ENCODE results near the gene SERPINE2. TPM values are rescaled to one million over a fixed set of nuclear protein-coding genes. Genes with fewer than 3 reads are reported as not detected.

Gene SERPINE2
- total and polyA plus RNA-seq, 7 donors: 2.1 to 20.8 (median 2.7) TPM

DNA sequence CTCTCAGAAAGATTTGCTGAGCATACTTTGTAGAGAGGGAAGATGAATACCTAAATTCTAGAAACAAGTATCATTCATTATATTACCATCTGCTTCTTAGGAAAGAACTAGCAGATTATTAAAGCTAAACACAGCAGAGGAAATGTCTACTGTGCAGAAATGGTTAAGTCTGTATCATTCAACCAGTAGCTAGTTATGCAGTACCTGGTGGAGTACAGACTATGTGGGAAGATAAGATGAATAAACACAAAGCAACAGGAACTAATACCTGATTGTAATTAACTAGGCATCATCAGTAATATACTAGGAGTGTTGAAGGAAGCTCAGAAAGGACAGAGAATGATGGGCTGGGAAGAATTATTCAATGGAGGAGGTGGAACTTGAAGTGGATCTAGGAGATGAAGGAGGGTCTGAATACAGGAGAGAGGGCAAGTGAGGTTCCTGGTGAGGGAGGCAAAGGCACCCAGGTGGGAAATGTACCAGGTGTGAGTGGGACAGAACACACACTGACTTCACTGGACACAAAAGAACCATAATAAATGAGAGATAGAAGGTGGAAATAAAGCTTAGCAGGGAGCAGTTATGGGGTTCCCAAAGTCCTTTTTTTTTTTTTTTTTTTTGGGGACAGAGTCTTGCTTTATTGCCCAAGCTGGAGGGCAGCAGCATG, 103.5 kb downstream of the SERPINE2 start:
- no peaks in the 10 kb centered on the region for H3K36me3 ChIP-seq (ENCODE audit: insufficient read depth in 1 of 2, low read depth in 1 of 2)
- TF ChIP-seq, protein P1, sequence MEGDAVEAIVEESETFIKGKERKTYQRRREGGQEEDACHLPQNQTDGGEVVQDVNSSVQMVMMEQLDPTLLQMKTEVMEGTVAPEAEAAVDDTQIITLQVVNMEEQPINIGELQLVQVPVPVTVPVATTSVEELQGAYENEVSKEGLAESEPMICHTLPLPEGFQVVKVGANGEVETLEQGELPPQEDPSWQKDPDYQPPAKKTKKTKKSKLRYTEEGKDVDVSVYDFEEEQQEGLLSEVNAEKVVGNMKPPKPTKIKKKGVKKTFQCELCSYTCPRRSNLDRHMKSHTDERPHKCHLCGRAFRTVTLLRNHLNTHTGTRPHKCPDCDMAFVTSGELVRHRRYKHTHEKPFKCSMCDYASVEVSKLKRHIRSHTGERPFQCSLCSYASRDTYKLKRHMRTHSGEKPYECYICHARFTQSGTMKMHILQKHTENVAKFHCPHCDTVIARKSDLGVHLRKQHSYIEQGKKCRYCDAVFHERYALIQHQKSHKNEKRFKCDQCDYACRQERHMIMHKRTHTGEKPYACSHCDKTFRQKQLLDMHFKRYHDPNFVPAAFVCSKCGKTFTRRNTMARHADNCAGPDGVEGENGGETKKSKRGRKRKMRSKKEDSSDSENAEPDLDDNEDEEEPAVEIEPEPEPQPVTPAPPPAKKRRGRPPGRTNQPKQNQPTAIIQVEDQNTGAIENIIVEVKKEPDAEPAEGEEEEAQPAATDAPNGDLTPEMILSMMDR (IDR thresholded peaks at IDR 0.05): no peak
- H3K9me3 ChIP-seq: no peaks in the 10 kb centered on the region
- no peak overlapping the region for H3K27ac ChIP-seq
- peaks cover 75% of the 10 kb centered on the region for H3K4me1 ChIP-seq
- no peak overlapping the region for H3K4me3 ChIP-seq
- DNase-seq (no peak), ATAC-seq (no peak)
- intact Hi-C loops (cut with DNase I): no loop called here
- no peaks in the 10 kb centered on the region for H3K27me3 ChIP-seq (ENCODE audit: insufficient read depth in 3 of 3, low read length in 2 of 3)

DNA sequence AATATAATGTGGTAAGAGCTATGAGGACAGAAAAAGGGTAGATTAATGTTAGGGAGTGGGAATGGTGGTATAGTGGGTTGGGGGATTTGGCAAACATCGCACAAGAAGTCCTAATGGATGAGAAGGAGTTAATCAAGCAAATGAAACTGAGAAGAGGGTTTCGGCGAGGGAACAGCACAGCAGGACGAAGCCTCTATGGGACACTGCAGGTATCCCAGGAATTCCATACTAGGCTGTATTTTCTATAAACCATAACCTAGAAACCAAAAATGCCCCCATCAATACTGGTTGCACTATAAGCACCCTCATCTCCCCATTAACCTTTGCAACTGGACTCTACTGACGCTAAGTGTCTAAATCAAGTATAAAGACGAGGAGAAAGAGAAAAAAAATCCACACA, 104.2 kb downstream of the SERPINE2 start:
- no peak for ATAC-seq
- H3K4me1 ChIP-seq: peaks cover 82% of the 10 kb centered on the region
- H3K9me3 ChIP-seq: no peaks in the 10 kb centered on the region
- H3K36me3 ChIP-seq (ENCODE audit: insufficient read depth in 1 of 2, low read depth in 1 of 2): no peaks in the 10 kb centered on the region
- TF ChIP-seq, protein P1 (IDR thresholded peaks at IDR 0.05): no peak
- no peak overlapping the region for H3K27ac ChIP-seq
- no peak overlapping the region for H3K4me3 ChIP-seq
- 52 to 74% (median 53%) methylated on average over 6 of the region's 6 CpGs for WGBS, 3 donors
- intact Hi-C loops (cut with DNase I): no loop called here
- no peak for DNase-seq
- H3K27me3 ChIP-seq (ENCODE audit: insufficient read depth in 3 of 3, low read length in 2 of 3): no peaks in the 10 kb centered on the region

DNA sequence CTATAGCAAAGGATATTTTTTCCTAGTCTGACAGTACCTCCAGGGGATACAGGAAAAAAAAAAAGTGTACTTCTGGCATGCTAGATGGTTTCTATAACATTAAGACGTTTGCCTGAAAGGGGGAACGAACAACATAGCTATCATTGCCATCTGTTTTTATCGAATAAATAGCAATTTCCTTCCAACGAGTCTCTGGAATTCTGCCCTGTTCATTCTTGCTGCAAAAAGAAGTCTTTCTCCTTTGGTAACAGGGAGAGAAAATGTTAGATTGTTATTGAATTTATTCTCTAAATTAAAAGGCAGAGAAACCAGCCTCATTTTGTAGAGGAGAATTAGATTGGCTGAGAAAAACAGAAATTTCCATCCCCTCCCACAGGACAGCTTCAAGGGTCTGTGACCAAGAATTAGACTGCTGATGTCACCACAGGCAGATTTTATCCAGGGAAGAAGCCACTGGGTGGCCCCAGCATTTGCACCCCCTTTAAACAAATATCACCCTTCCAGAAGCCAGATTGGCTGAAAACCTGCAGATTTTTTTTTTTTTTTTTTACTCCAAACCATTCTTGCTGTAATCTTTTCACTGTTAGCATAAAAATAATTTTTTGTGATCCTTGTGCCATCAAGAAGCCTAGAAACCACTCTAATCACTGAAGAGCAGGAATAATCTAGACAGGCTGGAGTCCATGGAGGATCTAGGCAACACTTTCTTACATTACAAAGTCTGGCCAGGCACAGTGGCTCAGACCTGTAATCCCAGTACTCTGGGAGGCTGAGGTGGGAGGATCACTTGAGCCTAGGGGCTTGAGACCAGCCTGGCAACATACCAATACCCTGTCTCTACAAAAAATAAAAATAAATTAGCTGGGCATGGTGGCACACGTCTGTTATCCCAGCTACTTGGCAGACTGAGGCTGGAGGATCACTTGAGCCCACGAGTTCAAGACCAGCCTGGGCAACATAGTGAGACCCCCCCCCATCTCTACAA, 106.0 kb downstream of the SERPINE2 start:
- intact Hi-C loops (cut with DNase I): no loop called here
- no peaks in the 10 kb centered on the region for H3K36me3 ChIP-seq (ENCODE audit: insufficient read depth in 1 of 2, low read depth in 1 of 2)
- H3K4me3 ChIP-seq: no peak overlapping the region
- WGBS, 3 donors: 37 to 48% (median 39%) methylated on average over 6 of the region's 6 CpGs
- H3K9me3 ChIP-seq: no peaks in the 10 kb centered on the region
- peaks cover 74% of the 10 kb centered on the region for H3K4me1 ChIP-seq
- peak overlapping the region; percentile 52 for H3K27ac ChIP-seq
- TF ChIP-seq, protein P1 (IDR thresholded peaks at IDR 0.05): no peak
- ATAC-seq (no peak), DNase-seq (no peak)
- no peaks in the 10 kb centered on the region for H3K27me3 ChIP-seq (ENCODE audit: insufficient read depth in 3 of 3, low read length in 2 of 3)

DNA sequence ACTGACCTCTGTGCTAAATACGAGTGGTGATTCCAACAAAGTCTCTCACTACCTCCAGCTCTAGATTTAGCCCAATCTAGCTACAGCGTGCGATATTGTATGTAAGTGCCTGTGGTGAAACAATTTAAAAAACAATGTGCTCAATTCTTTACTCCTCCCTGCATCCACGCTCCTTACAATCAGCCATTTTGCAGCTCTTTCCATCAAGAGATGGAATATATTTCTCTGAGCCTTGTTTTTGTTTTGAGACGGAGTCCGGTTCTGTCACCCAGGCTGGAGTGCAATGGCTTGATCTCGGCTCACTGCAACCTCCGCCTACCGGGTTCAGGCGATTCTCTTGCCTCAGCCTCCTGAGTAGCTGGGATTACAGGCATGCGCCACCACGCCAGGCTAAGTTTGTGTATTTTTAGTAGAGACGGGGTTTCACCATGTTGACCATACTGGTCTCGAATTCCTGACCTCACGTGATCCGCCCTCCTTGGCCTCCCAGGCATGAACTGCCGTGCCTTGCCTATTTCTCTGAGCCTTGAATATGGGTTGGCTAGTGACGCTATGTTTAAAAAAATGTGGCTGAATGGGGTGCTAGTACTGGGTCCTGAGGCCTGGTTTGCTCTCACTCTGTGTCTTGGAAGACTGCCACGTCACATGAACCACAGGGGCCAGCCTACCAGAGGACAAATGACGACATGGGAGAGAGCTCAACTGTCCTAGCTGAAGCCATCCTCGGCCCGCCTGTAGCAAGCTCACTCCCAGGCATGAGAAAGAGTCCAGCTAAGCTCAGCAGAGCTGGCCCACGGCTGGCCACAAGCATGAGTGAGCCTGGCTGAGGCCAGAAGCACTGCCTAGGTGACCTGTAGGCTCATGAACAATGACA, 108.7 kb downstream of the SERPINE2 start:
- Histone ChIP-seq H3K4me1 (peaks cover 47% of the 10 kb centered on the region), H3K36me3 (ENCODE audit: insufficient read depth in 1 of 2, low read depth in 1 of 2) (no peaks in the 10 kb centered on the region), H3K9me3 (no peaks in the 10 kb centered on the region), H3K27me3 (ENCODE audit: insufficient read depth in 3 of 3, low read length in 2 of 3) (no peaks in the 10 kb centered on the region), H3K4me3 (no peak overlapping the region), H3K27ac (peak overlapping the region; percentile 68)
- intact Hi-C loops (cut with DNase I): no loop called here
- DNase-seq (peak; percentile 56 to 85), ATAC-seq (peak; percentile 86 to 98 (median 94))
- WGBS, 3 donors: 54 to 71% (median 56%) methylated on average over 23 of the region's 23 CpGs
- TF ChIP-seq, protein P1 (IDR thresholded peaks at IDR 0.05): no peak

Data from psoas muscle (tissue), 8 donors.